Subcutaneous adipose tissue (tissue), 4 donors: ENCODE measurements around the gene CLCA2. TPM values are rescaled to one million over a fixed set of nuclear protein-coding genes. Genes with fewer than 3 reads are reported as not detected.

Source experiments
- CTCF ChIP-seq: fragments of 450-650 bp; IDR thresholded peaks from one replicate; pipeline ENCODE4 v1.5.1; 2016; ENCODE audit warnings: low read depth, mild to moderate bottlenecking, control low read depth, antibody characterized with exemption, moderate library complexity
- total RNA-seq, 4 donors: library from RNA; depleted of rRNA; stranded (reverse); fragments of >200 nt; gene quantifications; one replicate each; pipeline ENCODE4 v1.1.0, GENCODE V29; 2016

The CLCA2 gene
- total RNA-seq, 4 donors from 2014 or later, result 0.88 to 1.4 TPM; not detected in 2

GRCh38 chr1:86461482-86461881, 37.5 kb downstream of the CLCA2 start:
- no peak for TF ChIP-seq CTCF

- no peak for TF ChIP-seq CTCF
Measured at GRCh38 chr1:86464819-86465218, 40.8 kb downstream of the CLCA2 start.

- no peak for TF ChIP-seq CTCF
Measured at GRCh38 chr1:86466109-86466844, 42.3 kb downstream of the CLCA2 start.

- TF ChIP-seq CTCF, result no peak
Measured at GRCh38 chr1:86466986-86467385, 43.0 kb downstream of the CLCA2 start.

- no peak for TF ChIP-seq CTCF
Measured at GRCh38 chr1:86468501-86468977, 44.6 kb downstream of the CLCA2 start, which contains the start of gene CLCA1. Gene CLCA1 (plus strand): TSS chr1:86468927. CDS start chr1:86468972, 45 bp downstream.

GRCh38 chr1:86470859-86471258, 46.9 kb downstream of the CLCA2 start:
- TF ChIP-seq CTCF, result no peak

GRCh38 chr1:86471291-86471690, 47.3 kb downstream of the CLCA2 start:
- no peak for TF ChIP-seq CTCF
